GM19240 (cell line): Measurements from ENCODE around the gene SPATA13.

Experiments used
- DNase-seq: peaks from one replicate; pipeline ENCODE4 v3.0.0; 2011; ENCODE audit warnings: low spot score; ENCODE audit not compliant: insufficient read length

The SPATA13 gene

DNA sequence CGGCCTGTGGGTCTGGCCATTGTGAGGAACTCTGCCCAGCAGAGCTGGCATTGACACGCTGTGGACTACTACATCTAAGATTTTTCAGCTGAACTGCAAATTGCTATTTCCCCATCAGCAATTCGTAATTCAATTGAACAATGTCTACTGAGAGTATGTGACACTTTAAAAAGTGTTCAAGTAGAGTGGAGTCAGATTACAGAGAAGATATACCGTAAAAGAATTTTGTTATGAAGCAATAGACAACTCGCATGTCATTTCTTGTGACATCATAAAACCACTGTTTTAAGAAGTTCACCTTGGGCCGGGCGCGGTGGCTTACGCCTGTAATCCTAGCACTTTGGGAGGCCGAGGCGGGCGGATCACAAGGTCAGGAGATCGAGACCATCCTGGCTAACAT lies 116.3 kb downstream of the SPATA13 start:
- DNase-seq = no peak

DNA sequence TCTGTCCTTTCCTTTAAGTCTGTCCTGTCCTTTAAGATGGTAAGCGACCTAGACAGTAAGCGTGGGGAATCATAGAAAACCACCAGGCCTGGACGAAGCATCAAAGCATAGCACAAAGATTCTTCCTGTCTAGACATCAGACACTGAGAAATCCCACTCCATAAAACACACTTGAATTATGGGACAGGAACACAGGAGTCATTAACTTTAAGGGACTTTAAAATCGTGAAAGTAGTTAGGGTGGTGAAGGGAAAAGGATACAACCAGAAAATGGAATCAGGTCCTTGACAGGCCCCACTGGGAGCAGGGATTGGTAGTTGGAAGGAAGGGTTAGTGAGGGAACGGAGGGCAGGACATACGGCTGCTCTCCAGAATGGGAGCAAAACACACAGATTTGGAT lies 117.2 kb downstream of the SPATA13 start:
- no peak for DNase-seq

DNA sequence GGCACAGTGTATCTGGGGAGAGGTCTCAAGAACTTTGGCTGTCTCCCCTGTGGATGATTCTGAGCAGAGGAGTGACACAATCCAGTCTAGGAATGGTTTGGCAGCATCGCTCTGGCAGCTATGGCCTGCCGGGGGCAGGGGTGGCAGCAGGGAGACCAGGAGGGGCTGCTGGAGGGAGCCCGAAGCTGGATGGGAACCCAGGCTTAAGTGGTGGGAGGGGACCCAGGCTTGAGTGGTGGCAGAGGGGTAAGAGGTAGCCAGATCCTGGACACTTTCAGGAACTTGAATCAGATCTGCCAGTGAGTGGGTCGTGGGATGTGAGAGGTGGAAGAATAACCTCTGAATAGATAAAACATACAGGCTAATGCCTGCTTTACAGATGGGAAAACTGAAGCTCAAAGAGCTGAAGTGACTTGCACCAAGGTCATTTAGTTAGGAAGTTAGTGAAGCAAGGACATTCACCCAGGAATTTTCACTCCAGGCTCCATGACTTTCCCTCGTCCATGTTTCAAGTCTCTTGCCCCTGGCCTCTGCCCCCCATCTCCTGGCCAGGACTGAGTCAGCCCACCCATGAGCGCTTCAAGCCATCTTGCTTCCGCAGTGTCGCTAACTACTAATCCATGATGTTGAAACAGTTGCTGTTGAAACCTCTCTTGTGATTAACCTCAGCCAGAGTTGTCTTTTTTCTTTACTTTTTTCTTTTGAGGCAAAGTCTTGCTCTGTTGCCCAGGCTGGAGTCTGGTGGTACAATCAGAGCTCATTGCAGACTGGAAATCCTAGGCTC lies 119.0 kb downstream of the SPATA13 start:
- DNase-seq = no peak

GRCh38 chr13:24280720-24281119 lies 120.2 kb downstream of the SPATA13 start:
- DNase-seq = no peak

- DNase-seq = no peak
Observed at GRCh38 chr13:24281188-24282008, 120.9 kb downstream of the SPATA13 start.

DNA sequence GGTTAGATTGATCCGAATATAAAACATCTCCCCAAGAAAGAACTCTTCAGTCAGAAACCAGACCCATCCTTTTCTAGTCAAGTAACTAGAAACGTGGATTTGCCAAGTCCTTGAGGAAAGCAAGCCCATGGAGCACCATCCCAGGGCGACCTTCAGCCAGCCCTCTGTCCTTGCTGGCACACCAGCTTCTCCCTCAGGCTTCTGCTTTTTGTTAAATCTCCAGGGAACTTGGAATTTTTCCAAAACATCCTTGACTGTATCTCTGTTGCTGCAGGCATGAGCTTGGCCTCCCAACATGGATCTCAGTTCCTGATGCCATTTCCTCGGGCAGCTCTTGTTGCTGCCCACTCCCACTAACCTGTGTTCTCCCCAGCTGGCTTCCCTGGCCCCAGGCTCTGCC lies 121.7 kb downstream of the SPATA13 start:
- no peak for DNase-seq

DNA sequence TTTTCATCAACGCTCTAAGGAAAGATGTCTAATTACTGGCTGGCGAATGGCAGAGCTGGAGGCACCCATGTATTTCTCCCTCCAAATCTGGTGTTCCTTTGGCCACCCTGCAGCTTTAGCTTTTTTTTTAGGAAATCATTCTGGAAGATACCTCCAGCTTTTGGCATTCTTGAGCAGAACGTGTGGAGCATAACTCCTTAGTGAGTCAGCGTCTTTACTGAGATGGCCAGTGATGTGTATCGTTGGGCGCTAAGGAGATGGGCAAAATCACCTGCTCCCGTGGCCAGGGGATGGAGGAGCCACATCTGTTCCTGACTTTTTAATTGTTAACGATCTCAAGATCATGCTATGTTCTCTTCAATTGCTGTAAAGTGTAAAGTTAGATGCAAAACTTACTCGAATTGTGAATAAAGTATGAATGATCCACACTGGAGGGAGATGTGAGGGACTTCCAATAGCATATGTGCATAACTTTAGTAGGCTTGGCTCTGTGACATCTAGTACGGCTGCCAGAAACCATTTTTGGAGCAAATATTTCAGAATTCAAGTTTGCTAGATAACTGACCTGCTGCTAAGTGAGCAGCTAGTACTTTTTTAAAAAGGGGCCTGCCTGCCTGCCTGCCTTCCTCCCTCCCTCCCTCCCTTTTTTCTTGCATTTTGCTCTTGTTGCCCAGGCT lies 124.5 kb downstream of the SPATA13 start:
- no peak for DNase-seq

DNA sequence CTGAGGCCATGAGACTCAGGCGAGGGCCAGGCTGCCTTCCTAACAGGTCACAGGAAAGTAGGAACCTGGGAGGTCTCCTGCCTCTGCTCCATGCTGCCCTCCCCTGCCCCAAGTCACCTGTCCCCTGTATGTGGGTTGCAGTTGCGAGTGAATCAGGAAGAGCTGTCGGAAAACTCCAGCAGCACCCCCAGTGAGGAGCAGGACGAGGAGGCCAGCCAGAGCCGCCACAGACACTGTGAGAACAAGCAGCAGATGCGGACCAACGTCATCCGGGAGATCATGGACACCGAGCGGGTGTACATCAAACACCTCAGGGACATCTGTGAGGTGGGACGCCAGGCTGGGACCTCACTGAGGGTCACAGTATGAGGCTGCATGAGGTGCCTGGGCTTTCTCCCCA lies 126.1 kb downstream of the SPATA13 start:
- DNase-seq = no peak

DNA sequence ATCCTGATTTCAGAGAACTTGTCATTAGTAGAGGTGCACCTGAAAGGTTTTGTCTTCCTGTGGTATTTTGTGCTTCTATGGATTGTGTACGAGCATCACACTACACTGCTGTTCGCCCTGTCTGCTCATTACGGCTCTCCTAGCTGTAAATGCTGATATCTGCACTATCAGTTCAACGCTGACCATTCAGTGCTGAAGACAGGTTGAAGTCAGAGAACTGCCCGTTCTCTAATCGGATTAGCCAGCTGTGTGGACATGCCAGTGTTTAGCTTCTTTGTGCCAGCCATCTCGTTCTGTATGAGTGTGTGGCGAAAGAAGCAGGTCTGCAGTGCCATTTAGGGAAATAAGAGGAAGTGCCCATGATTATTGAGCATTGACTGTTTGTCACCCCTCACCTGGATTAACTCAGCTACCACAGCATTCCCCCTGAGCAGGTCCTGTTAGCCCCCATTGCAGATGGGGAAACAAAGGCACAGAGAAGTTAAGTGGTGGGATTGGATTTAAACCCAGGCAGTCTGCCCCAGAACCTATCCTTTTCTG lies 127.3 kb downstream of the SPATA13 start:
- no peak for DNase-seq

DNA sequence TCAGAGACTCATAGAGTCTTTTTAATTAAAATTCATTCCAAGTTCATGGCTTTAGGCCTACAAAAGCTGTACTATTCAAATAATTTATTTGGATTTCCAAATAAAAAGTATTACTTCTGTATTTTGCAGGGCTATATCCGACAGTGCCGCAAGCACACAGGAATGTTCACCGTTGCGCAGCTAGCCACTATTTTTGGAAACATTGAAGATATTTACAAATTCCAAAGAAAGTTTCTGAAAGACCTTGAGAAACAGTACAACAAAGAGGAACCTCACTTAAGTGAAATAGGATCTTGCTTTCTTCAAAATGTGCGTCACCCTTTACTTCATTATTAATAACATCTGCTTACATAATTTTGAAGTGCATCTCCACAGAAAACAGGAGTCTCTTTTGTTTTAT lies 128.3 kb downstream of the SPATA13 start:
- no peak for DNase-seq

DNA sequence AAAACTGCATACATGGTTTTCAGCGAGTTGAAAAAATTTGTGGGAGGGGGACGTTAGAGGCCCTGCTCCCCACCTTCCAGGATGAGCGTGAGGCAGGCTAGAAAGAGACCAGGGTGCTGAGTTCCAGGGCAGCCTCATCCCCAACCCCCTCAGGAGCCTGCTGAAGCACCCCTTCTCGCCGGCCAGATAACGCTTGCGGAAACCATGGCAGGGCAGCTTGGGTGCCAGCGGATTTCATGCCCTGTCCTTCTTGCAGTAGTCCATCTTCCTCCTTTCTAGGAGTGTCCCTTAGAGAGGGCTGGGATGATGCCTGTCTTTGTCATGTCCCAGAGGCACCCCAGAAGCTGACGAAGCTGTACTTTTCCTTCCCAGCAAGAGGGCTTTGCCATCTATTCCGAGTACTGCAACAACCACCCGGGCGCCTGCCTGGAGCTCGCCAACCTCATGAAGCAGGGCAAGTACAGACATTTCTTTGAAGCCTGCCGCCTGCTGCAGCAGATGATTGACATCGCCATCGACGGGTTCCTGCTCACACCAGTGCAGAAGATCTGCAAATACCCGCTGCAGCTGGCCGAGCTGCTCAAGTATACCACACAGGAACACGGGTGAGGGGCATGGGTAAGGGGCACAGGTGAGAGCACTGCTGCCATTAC lies 129.9 kb downstream of the SPATA13 start:
- no peak for DNase-seq

- DNase-seq = no peak
Observed at GRCh38 chr13:24292481-24292880, 132.0 kb downstream of the SPATA13 start.

DNA sequence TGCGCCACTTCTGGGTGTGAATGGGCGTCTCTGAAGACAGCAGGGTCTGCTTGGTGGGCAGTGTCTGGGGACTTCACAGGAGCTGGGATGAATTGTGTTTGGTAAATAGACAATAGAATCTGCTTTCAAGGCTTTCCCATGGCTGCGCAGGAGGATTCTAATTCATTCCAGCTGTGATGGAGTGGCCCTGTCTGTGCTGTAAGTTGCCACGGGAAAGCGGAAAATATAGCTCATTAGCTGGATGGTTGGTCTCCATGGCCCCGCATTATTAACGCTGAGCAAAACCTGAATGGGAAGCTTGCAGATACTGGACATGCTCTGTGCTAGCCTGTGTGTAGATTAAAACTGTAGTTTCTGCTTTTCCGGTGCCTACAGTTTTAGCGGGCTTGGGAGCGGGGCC lies 133.2 kb downstream of the SPATA13 start:
- DNase-seq = no peak

DNA sequence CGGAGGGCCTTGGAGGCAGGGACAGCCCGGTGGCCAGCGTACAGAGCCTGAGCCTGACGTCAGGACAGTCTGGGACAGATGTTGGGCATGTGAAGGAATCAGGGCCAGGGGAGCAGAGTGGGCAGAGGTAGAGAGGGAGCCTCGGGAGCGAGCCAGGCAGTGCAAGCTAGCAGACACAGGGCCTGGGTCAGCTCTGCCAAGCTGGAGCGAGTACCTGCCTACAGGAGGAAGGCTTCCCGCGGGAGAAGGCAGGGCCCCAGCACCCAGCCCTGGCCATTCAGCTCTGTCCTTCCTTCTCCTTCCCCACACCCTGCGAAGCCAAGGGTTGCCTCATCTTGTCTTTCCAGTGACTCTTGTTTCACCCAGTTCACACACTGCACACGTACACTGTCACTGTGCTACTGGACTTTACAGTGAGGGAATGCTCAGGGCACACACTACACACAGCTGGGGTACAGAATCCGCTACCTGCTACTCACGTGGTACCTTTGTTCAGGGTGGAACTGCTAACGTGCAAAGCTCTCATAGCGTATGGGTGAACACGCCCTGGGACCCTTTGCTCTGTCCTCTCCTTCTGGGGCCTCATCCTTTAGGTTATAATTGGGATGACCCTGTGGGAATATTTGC lies 139.1 kb downstream of the SPATA13 start:
- no peak for DNase-seq

DNA sequence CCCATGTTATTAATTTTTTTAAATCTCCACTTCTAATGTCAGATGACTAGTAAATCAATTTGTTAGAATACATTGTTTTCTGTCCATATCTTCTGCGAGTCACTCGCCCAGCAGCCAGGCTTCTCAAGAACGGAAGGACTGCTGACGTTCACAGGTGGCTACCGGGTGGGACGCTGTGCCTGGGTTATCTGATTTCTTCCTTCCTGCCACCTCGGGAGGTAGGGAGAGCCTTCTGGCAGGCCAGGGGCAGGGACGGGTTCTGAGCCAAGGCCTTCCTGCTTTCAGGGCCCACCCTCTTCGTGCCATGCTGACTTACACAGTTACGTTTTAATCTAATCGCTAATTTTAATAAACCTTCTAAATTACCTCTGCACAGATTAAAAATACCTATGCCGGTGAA lies 140.9 kb downstream of the SPATA13 start:
- no peak for DNase-seq

DNA sequence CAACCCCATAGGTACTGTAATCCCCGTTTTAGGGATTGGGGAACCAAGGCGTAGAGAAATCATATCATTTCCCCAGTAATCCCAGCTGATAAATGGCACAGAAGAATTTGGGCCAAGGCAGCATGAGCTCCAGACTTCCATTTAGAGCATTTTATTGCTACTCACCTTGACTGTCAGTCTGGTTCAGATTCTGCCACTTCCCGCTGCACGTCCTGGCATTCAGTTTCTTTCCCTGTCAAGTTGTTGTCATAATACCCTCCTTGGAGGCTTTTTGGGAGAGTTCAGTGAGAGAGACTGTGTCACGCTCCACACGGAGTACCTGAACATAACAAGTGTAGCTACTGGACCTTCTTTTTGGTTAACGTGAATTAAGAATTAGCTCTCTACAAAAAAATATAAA lies 141.4 kb downstream of the SPATA13 start:
- no peak for DNase-seq

- no peak for DNase-seq
Observed at GRCh38 chr13:24304620-24305019, 144.1 kb downstream of the SPATA13 start.

DNA sequence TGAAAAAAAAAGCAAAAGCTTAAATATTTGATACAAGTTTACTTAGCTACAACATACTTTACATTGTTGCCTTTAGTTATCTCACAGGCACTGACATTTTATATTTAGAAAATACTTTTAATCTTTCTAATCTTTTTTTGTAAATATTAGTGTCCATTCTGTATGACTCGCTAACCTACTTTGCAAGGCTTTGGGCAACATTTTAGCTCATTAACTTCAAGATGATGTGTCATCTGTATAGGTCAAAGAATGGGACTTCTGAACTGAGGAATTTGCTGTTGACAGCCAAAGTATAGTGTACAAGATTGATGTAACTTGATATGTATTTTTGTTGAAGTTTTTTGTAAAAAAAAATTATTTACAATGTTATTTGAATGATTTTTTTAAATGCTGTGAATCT lies 146.1 kb downstream of the SPATA13 start:
- no peak for DNase-seq

- no peak for DNase-seq
Observed at GRCh38 chr13:24307211-24308067, 146.9 kb downstream of the SPATA13 start.

- no peak for DNase-seq
Observed at GRCh38 chr13:24308068-24308445, 147.5 kb downstream of the SPATA13 start.
